T-helper 2 cell treated with Interferon-gamma antibody and Interleukin-4, amounts not matched to agents 100 ng/mL and 5 ng/mL, for 36 hours (primary cell): Measurements from ENCODE around the gene SLC25A14. TPM values are rescaled to one million over a fixed set of nuclear protein-coding genes. Genes with fewer than 3 reads are reported as not detected.

ENCODE experiments used
- intact Hi-C: fragments of 100-400 bp; cut with micrococcal nuclease; formaldehyde crosslinking; loops from one replicate; pipeline ENCODE4 v1.15.1; 2023
- total RNA-seq: library from RNA; stranded (reverse); gene quantifications from 2 replicates; pipeline ENCODE4 v1.2.3, GENCODE V29; 2022

SLC25A14 gene
- total RNA-seq, 1 donor from 2014 or later, result 13.2 TPM

- intact Hi-C loops, result no loop called here
These were observed 38.4 kb downstream of the SLC25A14 start for GRCh38 chrX:130378024-130378669.

GRCh38 chrX:130385520-130385919 is 45.8 kb downstream of the SLC25A14 start, which contains the start of gene GPR119:
Gene GPR119, minus strand, starts transcription at chrX:130385674. Its CDS starts 227 bp downstream, at chrX:130385447.
- intact Hi-C loops, result no loop called here

- intact Hi-C loops, result no loop called here
These were observed 46.7 kb downstream of the SLC25A14 start for GRCh38 chrX:130386408-130386808.

GRCh38 chrX:130393451-130394074 is 53.8 kb downstream of the SLC25A14 start:
- intact Hi-C loops, result no loop called here

GRCh38 chrX:130395341-130395740 is 55.6 kb downstream of the SLC25A14 start:
- intact Hi-C loops, result no loop called here

- intact Hi-C loops, result loop anchor here (1.0 to 5.0 kb wide), 4 partner anchors 62 to 1411 kb away; partner anchors contain the start of genes ENOX2, SLC25A14 and ZNF280C
These were observed 61.9 kb downstream of the SLC25A14 start, which contains the start of gene RBMX2 for GRCh38 chrX:130401415-130402207. Gene RBMX2, plus strand, starts transcription at chrX:130401987. Its CDS starts 46 bp downstream, at chrX:130402033.

GRCh38 chrX:130402208-130402684 is 62.5 kb downstream of the SLC25A14 start:
- intact Hi-C loops, result loop anchor here (5.0 kb wide), 1 partner anchor 1410 kb away; no protein-coding TSS in a partner anchor

GRCh38 chrX:130413415-130413814 is 73.7 kb downstream of the SLC25A14 start:
- intact Hi-C loops, result no loop called here

- intact Hi-C loops, result no loop called here
These were observed 75.1 kb downstream of the SLC25A14 start for GRCh38 chrX:130414800-130415199.

GRCh38 chrX:130415201-130415600 is 75.5 kb downstream of the SLC25A14 start:
- intact Hi-C loops, result no loop called here

- intact Hi-C loops, result no loop called here
These were observed 77.1 kb downstream of the SLC25A14 start for GRCh38 chrX:130416785-130417184.

GRCh38 chrX:130418066-130418465 is 78.3 kb downstream of the SLC25A14 start:
- intact Hi-C loops, result no loop called here

GRCh38 chrX:130418740-130419139 is 79.0 kb downstream of the SLC25A14 start:
- intact Hi-C loops, result no loop called here

- intact Hi-C loops, result no loop called here
These were observed 79.5 kb downstream of the SLC25A14 start for GRCh38 chrX:130419263-130419662.

Other genes starting within 250 kb of the SLC25A14 start
- 49.9 and 50.6 TPM in 2 replicates for gene ELF4, start 229.4 kb upstream of the SLC25A14 start, total RNA-seq
- 42.6 and 44.2 TPM in 2 replicates for gene AIFM1, start 174.1 kb upstream of the SLC25A14 start, total RNA-seq
- 24.9 and 27.7 TPM in 2 replicates for gene RAB33A, start 168.0 kb upstream of the SLC25A14 start, total RNA-seq
- gene ZNF280C, start 71.0 kb upstream of the SLC25A14 start, total RNA-seq, result 5.2 and 5.7 TPM in 2 replicates
- not detected in 2 replicates for gene GPR119, start 45.8 kb downstream of the SLC25A14 start, total RNA-seq
- gene RBMX2, start 62.1 kb downstream of the SLC25A14 start, total RNA-seq, result 22.6 and 23.5 TPM in 2 replicates